Measurements from ENCODE around the gene NUBPL. TPM values are rescaled to one million over a fixed set of nuclear protein-coding genes. Genes with fewer than 3 reads are reported as not detected.
"Not testable (repeated sequence)": the region's sequence is repeated elsewhere in the genome, so short reads cannot be mapped to it uniquely, and the experiment has no call there.

Gene NUBPL
- total RNA-seq, 1 experiment from 2014 or later, result 11.6 TPM

DNA sequence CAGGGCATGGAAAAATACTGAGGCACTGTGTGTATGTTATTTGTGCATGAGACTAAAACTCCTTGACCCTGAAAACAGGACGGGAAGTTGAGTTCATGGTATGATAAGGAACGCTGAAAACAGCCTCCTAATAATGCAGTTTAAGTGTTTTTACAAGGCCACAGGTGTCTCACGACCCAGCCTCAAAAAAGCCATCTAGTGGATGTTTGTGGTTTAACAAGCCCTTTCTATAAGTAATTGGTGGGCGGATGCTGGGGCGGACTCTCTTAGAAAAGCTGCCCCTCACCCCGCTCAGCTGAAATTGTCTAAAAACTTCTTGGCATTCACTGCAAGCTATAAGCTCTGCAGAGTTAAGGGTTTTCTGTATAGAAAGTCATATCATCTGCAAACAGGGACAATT lies 184.5 kb downstream of the NUBPL start:
- Mint-ChIP-seq H3K27ac (no peak overlapping the region), H3K36me3 (peaks cover 41% of the 10 kb centered on the region), H3K4me3 (no peak overlapping the region), H3K27me3 (ENCODE audit: low read depth) (no peaks in the 10 kb centered on the region), H3K4me1 (no peaks in the 10 kb centered on the region), H3K9me3 (peaks cover 45% of the 10 kb centered on the region)
- ATAC-seq (no peak), DNase-seq (ENCODE audit: low spot score) (no peak)
- CTCF ChIA-PET, result no interaction called here
- POLR2A ChIA-PET, result no interaction called here
- TF ChIP-seq ZNF121 (CRISPR knock-in tag; IDR thresholded peaks at IDR 0.05), result no peak
- no peak for TF ChIP-seq ELF4 (CRISPR knock-in tag; IDR thresholded peaks at IDR 0.05; ENCODE audit: low read depth)
- TF ChIP-seq SOX15 (CRISPR knock-in tag; IDR thresholded peaks at IDR 0.05), result no peak
- no peak for TF ChIP-seq KAT7 (CRISPR knock-in tag; IDR thresholded peaks at IDR 0.05; ENCODE audit: borderline replicate concordance)
- no peak for TF ChIP-seq RORB (CRISPR knock-in tag; IDR thresholded peaks at IDR 0.05)
- no peak for TF ChIP-seq NFATC4 (CRISPR knock-in tag; IDR thresholded peaks at IDR 0.05)
- TF ChIP-seq ZNF232 (CRISPR knock-in tag; IDR thresholded peaks at IDR 0.05), result no peak
- TF ChIP-seq GABPB1 (CRISPR knock-in tag; IDR thresholded peaks at IDR 0.05), result no peak
- no peak for TF ChIP-seq MYBL2 (CRISPR knock-in tag; IDR thresholded peaks at IDR 0.05)
- TF ChIP-seq, protein P1, sequence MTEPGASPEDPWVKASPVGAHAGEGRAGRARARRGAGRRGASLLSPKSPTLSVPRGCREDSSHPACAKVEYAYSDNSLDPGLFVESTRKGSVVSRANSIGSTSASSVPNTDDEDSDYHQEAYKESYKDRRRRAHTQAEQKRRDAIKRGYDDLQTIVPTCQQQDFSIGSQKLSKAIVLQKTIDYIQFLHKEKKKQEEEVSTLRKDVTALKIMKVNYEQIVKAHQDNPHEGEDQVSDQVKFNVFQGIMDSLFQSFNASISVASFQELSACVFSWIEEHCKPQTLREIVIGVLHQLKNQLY (CRISPR knock-in tag; IDR thresholded peaks at IDR 0.05), result no peak

- H3K9me3 Mint-ChIP-seq, result peaks cover 51% of the 10 kb centered on the region
- H3K4me1 Mint-ChIP-seq, result no peaks in the 10 kb centered on the region
- H3K27me3 Mint-ChIP-seq (ENCODE audit: low read depth), result no peaks in the 10 kb centered on the region
- ChIA-PET POLR2A (no interaction called here), CTCF (no interaction called here)
- H3K36me3 Mint-ChIP-seq, result peaks cover 44% of the 10 kb centered on the region
- no peak for ATAC-seq
- no peak for TF ChIP-seq RELA (CRISPR knock-in tag; IDR thresholded peaks at IDR 0.05; ENCODE audit: borderline replicate concordance)
- no peak for TF ChIP-seq ATF3 (CRISPR knock-in tag; conservative IDR thresholded peaks at IDR 0.05)
- TF ChIP-seq NFE2L1 (CRISPR knock-in tag; IDR thresholded peaks at IDR 0.05), result no peak
- H3K27ac Mint-ChIP-seq, result no peak overlapping the region
- H3K4me3 Mint-ChIP-seq, result no peak overlapping the region
- DNase-seq (ENCODE audit: low spot score), result no peak
Observed at GRCh38 chr14:31746326-31746725, 185.1 kb downstream of the NUBPL start.

GRCh38 chr14:31749275-31749674 lies 188.1 kb downstream of the NUBPL start:
- peaks cover 78% of the 10 kb centered on the region for H3K9me3 Mint-ChIP-seq
- H3K27me3 Mint-ChIP-seq (ENCODE audit: low read depth), result no peaks in the 10 kb centered on the region

DNA sequence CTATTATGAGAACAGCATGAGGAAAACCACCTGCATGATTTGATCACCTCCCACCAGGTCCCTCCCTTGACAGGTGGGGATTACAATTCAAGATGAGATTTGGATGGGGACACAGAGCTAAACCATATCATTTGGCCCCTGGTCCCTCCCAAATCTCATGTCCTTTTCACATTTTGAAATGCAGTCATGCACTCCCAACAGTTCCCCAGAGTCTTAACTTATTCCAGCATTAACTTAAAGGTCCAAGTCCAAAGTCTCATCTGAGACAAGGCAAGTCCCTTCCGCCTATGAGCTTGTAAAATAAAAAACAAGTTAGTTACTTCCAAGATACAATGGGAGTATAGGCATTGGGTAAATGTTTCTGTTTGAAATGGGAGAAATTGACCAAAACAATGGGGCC lies 189.8 kb downstream of the NUBPL start:
- H3K36me3 Mint-ChIP-seq, result peaks cover 55% of the 10 kb centered on the region
- ATAC-seq; H3K27ac Mint-ChIP-seq; H3K4me3 Mint-ChIP-seq; CTCF ChIA-PET; POLR2A ChIA-PET; H3K27me3 Mint-ChIP-seq (ENCODE audit: low read depth); H3K4me1 Mint-ChIP-seq; DNase-seq (ENCODE audit: low spot score): not testable (repeated sequence)
- peaks cover 74% of the 10 kb centered on the region for H3K9me3 Mint-ChIP-seq

More at GRCh38 chr14:31749275-31749674, 188.1 kb downstream of the NUBPL start:
- Mint-ChIP-seq H3K27ac (no peak overlapping the region), H3K4me1 (peaks cover 5% of the 10 kb centered on the region), H3K4me3 (no peak overlapping the region), H3K36me3 (peaks cover 54% of the 10 kb centered on the region)
- ATAC-seq (no peak), DNase-seq (ENCODE audit: low spot score) (no peak)
- no peak for TF ChIP-seq CREM (CRISPR knock-in tag; IDR thresholded peaks at IDR 0.05)
- no peak for TF ChIP-seq JUN (CRISPR knock-in tag; IDR thresholded peaks at IDR 0.05)
- TF ChIP-seq SMAD3 (CRISPR knock-in tag; IDR thresholded peaks at IDR 0.05; ENCODE audit: borderline replicate concordance), result no peak
- TF ChIP-seq, protein P2, sequence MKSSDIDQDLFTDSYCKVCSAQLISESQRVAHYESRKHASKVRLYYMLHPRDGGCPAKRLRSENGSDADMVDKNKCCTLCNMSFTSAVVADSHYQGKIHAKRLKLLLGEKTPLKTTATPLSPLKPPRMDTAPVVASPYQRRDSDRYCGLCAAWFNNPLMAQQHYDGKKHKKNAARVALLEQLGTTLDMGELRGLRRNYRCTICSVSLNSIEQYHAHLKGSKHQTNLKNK (CRISPR knock-in tag; IDR thresholded peaks at IDR 0.05), result no peak
- no peak for TF ChIP-seq SOX15 (CRISPR knock-in tag; IDR thresholded peaks at IDR 0.05)
- POLR2A ChIA-PET, result no interaction called here
- CTCF ChIA-PET, result no interaction called here

DNA sequence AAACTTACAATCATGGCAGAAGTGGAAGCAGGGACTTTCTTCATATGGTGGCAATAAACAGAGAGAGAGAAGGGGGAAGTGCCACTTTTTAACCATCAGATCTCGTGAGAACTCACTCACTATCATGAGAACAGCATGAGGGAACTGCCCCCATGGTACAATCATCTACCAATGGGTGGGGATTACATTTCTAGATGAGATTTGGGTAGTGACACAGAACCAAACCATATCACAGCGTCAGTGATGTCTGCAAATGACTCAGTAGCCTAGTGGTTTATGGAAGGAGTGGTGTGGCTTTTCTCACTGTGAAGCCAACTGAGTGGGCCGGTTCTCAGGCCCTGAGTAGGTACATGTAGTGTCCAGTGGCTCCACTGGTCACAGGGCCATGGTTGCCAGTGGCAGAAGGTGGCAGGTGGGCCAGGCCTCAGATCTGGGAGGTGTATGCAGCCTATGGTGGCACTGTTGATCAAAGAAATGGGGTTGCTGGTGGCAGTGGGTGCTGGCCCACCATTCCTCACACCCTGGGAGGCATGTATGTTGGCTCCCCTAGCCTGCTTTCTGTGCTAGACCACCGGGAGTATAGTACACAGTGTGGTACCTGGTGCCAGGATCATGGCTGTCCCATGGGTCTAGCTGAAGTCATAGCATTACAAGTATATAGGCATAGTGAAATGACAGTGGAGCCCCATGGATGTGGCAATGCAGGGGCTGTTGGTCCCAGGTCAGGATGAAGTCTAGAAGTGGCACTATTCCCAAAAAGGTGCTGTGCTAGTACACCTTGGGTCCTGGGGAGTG lies 191.9 kb downstream of the NUBPL start:
- TF ChIP-seq JUN (CRISPR knock-in tag; IDR thresholded peaks at IDR 0.05) (no peak), PRRX2 (CRISPR knock-in tag; IDR thresholded peaks at IDR 0.05) (no peak), FOXJ3 (CRISPR knock-in tag; IDR thresholded peaks at IDR 0.05; ENCODE audit: borderline replicate concordance) (no peak), FOXP4 (CRISPR knock-in tag; IDR thresholded peaks at IDR 0.05) (no peak), ZNF671 (CRISPR knock-in tag; IDR thresholded peaks at IDR 0.05) (no peak), CREM (CRISPR knock-in tag; IDR thresholded peaks at IDR 0.05) (no peak), ZNF232 (CRISPR knock-in tag; IDR thresholded peaks at IDR 0.05) (no peak), MAX (CRISPR knock-in tag; IDR thresholded peaks at IDR 0.05) (no peak)
- TF ChIP-seq, protein P3, sequence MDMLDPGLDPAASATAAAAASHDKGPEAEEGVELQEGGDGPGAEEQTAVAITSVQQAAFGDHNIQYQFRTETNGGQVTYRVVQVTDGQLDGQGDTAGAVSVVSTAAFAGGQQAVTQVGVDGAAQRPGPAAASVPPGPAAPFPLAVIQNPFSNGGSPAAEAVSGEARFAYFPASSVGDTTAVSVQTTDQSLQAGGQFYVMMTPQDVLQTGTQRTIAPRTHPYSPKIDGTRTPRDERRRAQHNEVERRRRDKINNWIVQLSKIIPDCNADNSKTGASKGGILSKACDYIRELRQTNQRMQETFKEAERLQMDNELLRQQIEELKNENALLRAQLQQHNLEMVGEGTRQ (CRISPR knock-in tag; IDR thresholded peaks at IDR 0.05), result no peak
- H3K4me1 Mint-ChIP-seq, result peaks cover 5% of the 10 kb centered on the region
- POLR2A ChIA-PET, result no interaction called here
- H3K36me3 Mint-ChIP-seq, result peaks cover 41% of the 10 kb centered on the region
- ATAC-seq (no peak), DNase-seq (ENCODE audit: low spot score) (no peak)
- no peaks in the 10 kb centered on the region for H3K27me3 Mint-ChIP-seq (ENCODE audit: low read depth)
- CTCF ChIA-PET, result no interaction called here
- no peak overlapping the region for H3K4me3 Mint-ChIP-seq
- H3K27ac Mint-ChIP-seq, result no peak overlapping the region
- peaks cover 66% of the 10 kb centered on the region for H3K9me3 Mint-ChIP-seq

Data from WTC11 (cell line).